HG02973 (cell line): Measurements from ENCODE around the gene MSH2.

Source experiments
- ATAC-seq: cut with Tn5 transposase; IDR thresholded peaks from one replicate; pipeline ENCODE4 v1.9.1; 2021; ENCODE audit warnings: moderate library complexity; ENCODE audit not compliant: unreplicated experiment

The MSH2 gene

GRCh38 chr2:47471429-47472116 is 68.6 kb downstream of the MSH2 start:
- no peak for ATAC-seq

- no peak for ATAC-seq
Measured at GRCh38 chr2:47479863-47480262, 76.9 kb downstream of the MSH2 start.

- ATAC-seq: no peak
Measured at GRCh38 chr2:47483191-47483590, 80.2 kb downstream of the MSH2 start.

- no peak for ATAC-seq
Measured at GRCh38 chr2:47484396-47484795, 81.4 kb downstream of the MSH2 start.

- no peak for ATAC-seq
Measured at GRCh38 chr2:47485177-47485576, 82.2 kb downstream of the MSH2 start.

GRCh38 chr2:47485751-47486300 is 82.9 kb downstream of the MSH2 start:
- ATAC-seq: no peak

GRCh38 chr2:47486841-47487497 is 84.0 kb downstream of the MSH2 start:
- peak; percentile 85 for ATAC-seq

- ATAC-seq: no peak
Measured at GRCh38 chr2:47487498-47487875, 84.5 kb downstream of the MSH2 start.

- no peak for ATAC-seq
Measured at GRCh38 chr2:47488870-47489584, 86.1 kb downstream of the MSH2 start.

GRCh38 chr2:47490406-47490805 is 87.5 kb downstream of the MSH2 start:
- no peak for ATAC-seq

GRCh38 chr2:47493317-47494035 is 90.5 kb downstream of the MSH2 start:
- ATAC-seq: no peak

GRCh38 chr2:47494267-47495130 is 91.5 kb downstream of the MSH2 start:
- ATAC-seq: no peak

GRCh38 chr2:47497843-47498460 is 95.0 kb downstream of the MSH2 start:
- ATAC-seq: no peak

GRCh38 chr2:47499093-47499492 is 96.1 kb downstream of the MSH2 start:
- ATAC-seq: no peak

- no peak for ATAC-seq
Measured at GRCh38 chr2:47499621-47500309, 96.8 kb downstream of the MSH2 start.

GRCh38 chr2:47501374-47502200 is 98.6 kb downstream of the MSH2 start:
- ATAC-seq: no peak

- ATAC-seq: peak; percentile 84
Measured at GRCh38 chr2:47502498-47502897, 99.5 kb downstream of the MSH2 start.

GRCh38 chr2:47503481-47504070 is 100.6 kb downstream of the MSH2 start:
- no peak for ATAC-seq
